ENCODE measurements around the gene GJC1. TPM values are rescaled to one million over a fixed set of nuclear protein-coding genes. Genes with fewer than 3 reads are reported as not detected.
"Not testable (repeated sequence)": the region's sequence is repeated elsewhere in the genome, so short reads cannot be mapped to it uniquely, and the experiment has no call there.

GJC1 gene
- total and polyA plus RNA-seq, 4 donors = 3.9 to 44.3 (median 8.5) TPM

GRCh38 chr17:44827863-44828262, 2.2 kb downstream of the GJC1 start:
- DNase-seq = no peak
- peak overlapping the region in 1 of 2 donors; percentile 91 for H3K9ac ChIP-seq (ENCODE audit: insufficient read depth in 1 of 2, low read length in 2 of 2)
- TF ChIP-seq CTCF (IDR thresholded peaks at IDR 0.05; ENCODE audit: control extremely low read depth, extremely low read depth) = no peak
- H3K4me1 ChIP-seq (ENCODE audit: control insufficient read depth in 5 of 5, insufficient read depth in 5 of 5, low read length in 5 of 5) = peaks cover 0 to 20% (median 5%) of the 10 kb centered on the region in 5 donors
- H3K36me3 ChIP-seq (ENCODE audit: control insufficient read depth in 4 of 4, insufficient read depth in 4 of 4, low read length in 4 of 4) = no peaks in the 10 kb centered on the region
- no peaks in the 10 kb centered on the region for H3K27me3 ChIP-seq (ENCODE audit: control insufficient read depth in 3 of 3, insufficient read depth in 3 of 3, low read length in 2 of 3)
- no peaks in the 10 kb centered on the region for H3K9me3 ChIP-seq (ENCODE audit: control insufficient read depth in 4 of 4, insufficient read depth in 3 of 4, low read length in 3 of 4)
- H3K4me3 ChIP-seq = no peak overlapping the region
- 63 to 71% methylated on average over 1 of the region's 1 CpG for WGBS, 2 donors
- ATAC-seq (ENCODE audit: insufficient read depth, low FRiP score) = no peak
- no peak overlapping the region for H3K27ac ChIP-seq (ENCODE audit: low read depth in 1 of 2, low read length in 1 of 2)

DNA sequence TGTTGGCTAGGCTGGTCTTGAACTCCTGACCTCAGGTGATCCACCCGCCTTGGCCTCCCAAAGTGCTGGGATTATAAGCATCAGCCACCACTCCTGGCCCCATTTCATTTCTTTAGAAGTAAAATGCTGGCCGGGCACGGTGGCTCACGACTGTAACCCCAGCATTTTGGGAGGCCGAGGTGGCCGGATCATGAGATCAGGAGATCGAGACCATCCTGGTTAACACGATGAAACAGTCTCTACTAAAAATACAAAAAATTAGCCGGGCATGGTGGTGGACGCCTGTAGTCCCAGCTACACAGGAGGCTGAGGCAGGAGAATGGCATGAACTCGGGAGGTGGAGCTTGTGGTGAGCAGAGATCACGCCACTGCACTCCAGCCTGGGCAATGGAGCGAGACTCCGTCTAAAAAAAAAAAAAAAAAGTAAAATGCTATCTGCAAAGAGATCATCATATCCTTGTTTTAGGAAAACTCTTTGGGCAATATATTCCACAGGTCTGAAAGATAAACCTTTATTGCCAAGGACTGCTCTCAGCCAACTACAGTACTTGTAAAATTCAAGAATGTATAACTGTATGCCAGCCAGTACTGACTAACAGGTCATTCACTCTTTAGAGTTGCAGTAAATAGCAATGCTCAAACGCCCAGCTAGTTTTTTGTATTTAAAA, 3.8 kb downstream of the GJC1 start:
- Histone ChIP-seq H3K4me3 (no peak overlapping the region), H3K9ac (ENCODE audit: insufficient read depth in 1 of 2, low read length in 2 of 2) (no peak overlapping the region), H3K27me3 (ENCODE audit: control insufficient read depth in 3 of 3, insufficient read depth in 3 of 3, low read length in 2 of 3) (no peaks in the 10 kb centered on the region), H3K4me1 (ENCODE audit: control insufficient read depth in 5 of 5, insufficient read depth in 5 of 5, low read length in 5 of 5) (peaks cover 0 to 20% (median 5%) of the 10 kb centered on the region in 5 donors), H3K9me3 (ENCODE audit: control insufficient read depth in 4 of 4, insufficient read depth in 3 of 4, low read length in 3 of 4) (no peaks in the 10 kb centered on the region), H3K36me3 (ENCODE audit: control insufficient read depth in 4 of 4, insufficient read depth in 4 of 4, low read length in 4 of 4) (no peaks in the 10 kb centered on the region), H3K27ac (ENCODE audit: low read depth in 1 of 2, low read length in 1 of 2) (no peak overlapping the region)
- no peak for TF ChIP-seq CTCF (IDR thresholded peaks at IDR 0.05; ENCODE audit: control extremely low read depth, extremely low read depth)
- ATAC-seq (ENCODE audit: insufficient read depth, low FRiP score) (no peak), DNase-seq (no peak)
- 88 to 92% methylated on average over 15 of the region's 15 CpGs for WGBS, 2 donors

- not testable (repeated sequence) for H3K36me3 ChIP-seq (ENCODE audit: control insufficient read depth in 4 of 4, insufficient read depth in 4 of 4, low read length in 4 of 4); H3K4me3 ChIP-seq; H3K27me3 ChIP-seq (ENCODE audit: control insufficient read depth in 3 of 3, insufficient read depth in 3 of 3, low read length in 2 of 3); ATAC-seq (ENCODE audit: insufficient read depth, low FRiP score); H3K9ac ChIP-seq (ENCODE audit: insufficient read depth in 1 of 2, low read length in 2 of 2); DNase-seq; H3K9me3 ChIP-seq (ENCODE audit: control insufficient read depth in 4 of 4, insufficient read depth in 3 of 4, low read length in 3 of 4); H3K27ac ChIP-seq (ENCODE audit: low read depth in 1 of 2, low read length in 1 of 2)
- peaks cover 0 to 22% (median 5%) of the 10 kb centered on the region in 5 donors for H3K4me1 ChIP-seq (ENCODE audit: control insufficient read depth in 5 of 5, insufficient read depth in 5 of 5, low read length in 5 of 5)
- 94 to 97% methylated on average over 9 of the region's 9 CpGs for WGBS, 2 donors
These were observed 4.9 kb downstream of the GJC1 start for GRCh38 chr17:44825236-44825635.

DNA sequence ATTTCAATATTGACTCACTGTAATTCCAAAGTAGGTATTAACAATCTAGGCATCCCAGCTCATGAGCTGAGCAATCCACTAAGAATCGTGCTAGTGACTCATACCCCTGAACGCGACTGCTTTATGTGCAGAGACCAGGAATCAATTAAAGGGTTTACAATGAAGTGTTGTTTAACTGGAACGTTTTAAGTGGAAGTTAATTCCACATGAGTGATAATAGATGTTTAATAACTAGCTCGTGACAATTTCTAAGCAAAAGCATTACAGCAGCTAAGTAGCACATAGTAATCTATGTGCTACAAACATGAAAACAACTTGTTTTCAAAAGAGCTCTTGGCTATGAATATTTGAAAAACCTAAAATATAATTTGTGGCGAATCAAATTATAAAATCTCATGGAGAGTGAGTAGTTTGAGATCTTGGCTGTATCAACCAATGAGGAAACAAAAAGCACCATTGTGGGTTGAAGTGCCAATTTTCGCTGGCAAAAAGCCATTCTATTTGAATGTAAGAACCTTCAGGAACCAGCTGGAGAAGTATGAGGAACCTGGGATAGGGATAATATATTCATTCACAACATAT, 9.4 kb downstream of the GJC1 start:
- peak overlapping the region in 1 of 2 donors; percentile 49 for H3K27ac ChIP-seq (ENCODE audit: low read depth in 1 of 2, low read length in 1 of 2)
- H3K9me3 ChIP-seq (ENCODE audit: control insufficient read depth in 4 of 4, insufficient read depth in 3 of 4, low read length in 3 of 4) = no peaks in the 10 kb centered on the region
- H3K4me3 ChIP-seq = no peak overlapping the region
- H3K4me1 ChIP-seq (ENCODE audit: control insufficient read depth in 5 of 5, insufficient read depth in 5 of 5, low read length in 5 of 5) = peaks cover 0 to 13% (median 0%) of the 10 kb centered on the region in 5 donors
- no peaks in the 10 kb centered on the region for H3K27me3 ChIP-seq (ENCODE audit: control insufficient read depth in 3 of 3, insufficient read depth in 3 of 3, low read length in 2 of 3)
- DNase-seq (peak; percentile 43 to 77 (median 66)), ATAC-seq (ENCODE audit: insufficient read depth, low FRiP score) (no peak)
- no peaks in the 10 kb centered on the region for H3K36me3 ChIP-seq (ENCODE audit: control insufficient read depth in 4 of 4, insufficient read depth in 4 of 4, low read length in 4 of 4)
- peak overlapping the region in 1 of 2 donors; percentile 26 for H3K9ac ChIP-seq (ENCODE audit: insufficient read depth in 1 of 2, low read length in 2 of 2)
- no peak for TF ChIP-seq CTCF (IDR thresholded peaks at IDR 0.05; ENCODE audit: control extremely low read depth, extremely low read depth)
- WGBS, 2 donors = 58 to 66% methylated on average over 7 of the region's 7 CpGs

GRCh38 chr17:44818508-44818907, 11.6 kb downstream of the GJC1 start:
- not testable (repeated sequence) for H3K36me3 ChIP-seq (ENCODE audit: control insufficient read depth in 4 of 4, insufficient read depth in 4 of 4, low read length in 4 of 4); H3K27ac ChIP-seq (ENCODE audit: low read depth in 1 of 2, low read length in 1 of 2); H3K9ac ChIP-seq (ENCODE audit: insufficient read depth in 1 of 2, low read length in 2 of 2); H3K4me3 ChIP-seq; H3K27me3 ChIP-seq (ENCODE audit: control insufficient read depth in 3 of 3, insufficient read depth in 3 of 3, low read length in 2 of 3); ATAC-seq (ENCODE audit: insufficient read depth, low FRiP score); H3K9me3 ChIP-seq (ENCODE audit: control insufficient read depth in 4 of 4, insufficient read depth in 3 of 4, low read length in 3 of 4); DNase-seq
- peaks cover 0 to 17% (median 0%) of the 10 kb centered on the region in 5 donors for H3K4me1 ChIP-seq (ENCODE audit: control insufficient read depth in 5 of 5, insufficient read depth in 5 of 5, low read length in 5 of 5)
- WGBS, 2 donors = 92 to 93% methylated on average over 6 of the region's 6 CpGs

Measured in lung (tissue), 12 donors.